ENCODE measurements around the gene RAX. TPM values are rescaled to one million over a fixed set of nuclear protein-coding genes. Genes with fewer than 3 reads are reported as not detected.

Gene RAX
- total and polyA plus RNA-seq, 2 of the 8 experiments (the other 6 are each of a cell fraction or from before 2014, with no cell fraction given), result 0.12 to 0.52 TPM

- TF ChIP-seq CHD7 (IDR thresholded peaks at IDR 0.05; ENCODE audit: insufficient replicate concordance, low read length), result no peak
- no peak for TF ChIP-seq HDAC2 (IDR thresholded peaks at IDR 0.05; ENCODE audit: borderline replicate concordance in 1 of 2, low read depth in 2 of 2, low read length in 2 of 2)
- TF ChIP-seq JUND (IDR thresholded peaks at IDR 0.05; ENCODE audit: low read length), result no peak
- no peak for TF ChIP-seq JUN (IDR thresholded peaks at IDR 0.05; ENCODE audit: low read depth, low read length)
- no peak for TF ChIP-seq CTCF (IDR thresholded peaks at IDR 0.05; ENCODE audit: control extremely low read depth in 1 of 3, insufficient read depth in 1 of 3, low read depth in 1 of 3, low read length in 3 of 3)
- no peak for TF ChIP-seq SUZ12 (IDR thresholded peaks at IDR 0.05; ENCODE audit: low read length)
- TF ChIP-seq HDAC6 (IDR thresholded peaks at IDR 0.05; ENCODE audit: low read depth, low read length), result no peak
- no peak for TF ChIP-seq RAD21 (IDR thresholded peaks at IDR 0.05 in 1 of 2, conservative IDR thresholded peaks at IDR 0.05 in 1 of 2; ENCODE audit: low read depth in 2 of 2, low read length in 2 of 2)
- no peak for TF ChIP-seq SP4 (IDR thresholded peaks at IDR 0.05; ENCODE audit: low read length)
Observed at GRCh38 chr18:59278793-59279192, 5.5 kb upstream of the RAX start (continued).
